DND-41 (cell line): ENCODE results near the gene SNAPIN.

Source experiments
- EZH2 ChIP-seq: IDR thresholded peaks from 3 replicates; pipeline ENCODE4 v1.6.1; 2012; ENCODE audit warnings: borderline replicate concordance, low read depth, mild to moderate bottlenecking, moderate library complexity, low read length, inconsistent platforms; ENCODE audit not compliant: severe bottlenecking
- TF ChIP-seq, protein P1 (sequence below): IDR thresholded peaks from 2 replicates; pipeline ENCODE4 v1.5.1; 2012; ENCODE audit warnings: borderline replicate concordance, low read length, moderate library complexity, mild to moderate bottlenecking; ENCODE audit not compliant: poor library complexity, severe bottlenecking; ENCODE audit errors: extremely low read depth

DNA sequence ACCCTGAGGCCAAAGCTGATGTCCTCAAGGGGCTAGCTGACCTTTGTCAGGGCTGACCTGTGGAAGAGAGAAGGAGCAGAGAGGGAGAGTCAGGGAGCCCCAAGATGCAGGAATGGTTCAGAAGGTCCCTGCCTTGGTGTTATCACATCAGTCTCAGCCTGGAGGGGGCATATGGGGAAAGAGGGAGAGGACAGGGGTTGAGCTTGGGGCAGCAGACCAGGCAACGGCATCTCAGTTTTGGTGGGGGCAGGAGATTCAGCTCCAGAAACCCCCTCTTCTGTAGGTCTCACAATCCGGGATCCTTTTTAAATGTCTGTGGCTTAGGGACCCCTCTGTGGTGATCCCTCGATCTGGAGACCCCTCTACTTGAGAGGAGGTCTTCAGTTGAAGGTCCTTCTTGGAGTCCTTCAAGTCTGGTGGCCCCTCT is 32.0 kb upstream of the SNAPIN start:
- TF ChIP-seq, protein P1, sequence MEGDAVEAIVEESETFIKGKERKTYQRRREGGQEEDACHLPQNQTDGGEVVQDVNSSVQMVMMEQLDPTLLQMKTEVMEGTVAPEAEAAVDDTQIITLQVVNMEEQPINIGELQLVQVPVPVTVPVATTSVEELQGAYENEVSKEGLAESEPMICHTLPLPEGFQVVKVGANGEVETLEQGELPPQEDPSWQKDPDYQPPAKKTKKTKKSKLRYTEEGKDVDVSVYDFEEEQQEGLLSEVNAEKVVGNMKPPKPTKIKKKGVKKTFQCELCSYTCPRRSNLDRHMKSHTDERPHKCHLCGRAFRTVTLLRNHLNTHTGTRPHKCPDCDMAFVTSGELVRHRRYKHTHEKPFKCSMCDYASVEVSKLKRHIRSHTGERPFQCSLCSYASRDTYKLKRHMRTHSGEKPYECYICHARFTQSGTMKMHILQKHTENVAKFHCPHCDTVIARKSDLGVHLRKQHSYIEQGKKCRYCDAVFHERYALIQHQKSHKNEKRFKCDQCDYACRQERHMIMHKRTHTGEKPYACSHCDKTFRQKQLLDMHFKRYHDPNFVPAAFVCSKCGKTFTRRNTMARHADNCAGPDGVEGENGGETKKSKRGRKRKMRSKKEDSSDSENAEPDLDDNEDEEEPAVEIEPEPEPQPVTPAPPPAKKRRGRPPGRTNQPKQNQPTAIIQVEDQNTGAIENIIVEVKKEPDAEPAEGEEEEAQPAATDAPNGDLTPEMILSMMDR = no peak
- TF ChIP-seq EZH2 = no peak
